ENCODE results near the gene LGALS3.

The LGALS3 gene

DNA sequence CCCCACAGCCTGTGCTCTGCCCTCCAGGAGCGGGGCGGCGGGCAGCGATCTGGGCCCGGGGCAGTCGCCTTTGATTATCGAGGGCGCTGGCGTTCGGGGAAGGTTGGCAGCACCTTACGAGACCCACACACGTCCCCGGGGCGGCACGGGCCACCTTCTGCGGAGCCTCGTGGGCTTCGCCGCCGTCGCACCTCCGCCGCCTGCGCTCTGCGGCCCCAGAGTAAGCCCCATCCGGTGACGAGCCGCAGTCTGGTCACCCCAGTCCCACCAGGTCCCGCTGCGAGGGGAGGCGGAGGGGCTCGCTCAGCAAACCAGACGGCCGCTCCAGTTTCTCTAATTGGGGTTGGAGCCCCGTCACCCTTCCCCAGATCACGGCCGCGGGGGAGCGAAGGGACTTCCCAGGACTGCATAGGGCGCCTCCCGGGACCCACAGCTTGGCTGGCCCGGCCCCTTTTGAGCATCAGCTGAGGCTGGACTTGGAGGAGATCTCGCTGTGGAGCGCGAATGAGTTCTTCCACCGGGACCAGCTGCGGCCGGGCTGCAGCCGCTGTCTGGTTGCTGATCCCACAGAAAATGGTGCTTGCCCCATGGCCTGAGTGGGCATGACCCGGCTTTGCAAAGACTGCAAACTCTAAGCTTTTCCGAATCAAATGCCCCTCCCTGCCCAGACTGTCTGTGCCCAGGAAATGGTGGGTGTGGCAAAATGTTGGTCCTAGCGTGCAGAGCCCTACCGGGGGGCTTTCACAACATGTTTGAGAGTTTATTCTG is 560 bp downstream of the LGALS3 start (continued):
- TF ChIP-seq REST (tag by site-specific recombination; IDR thresholded peaks at IDR 0.05) (no peak), MZF1 (tag by site-specific recombination; IDR thresholded peaks at IDR 0.05; ENCODE audit: borderline replicate concordance) (no peak), ZFP41 (tag by site-specific recombination; IDR thresholded peaks at IDR 0.05; ENCODE audit: borderline replicate concordance) (no peak), ZNF548 (tag by site-specific recombination; IDR thresholded peaks at IDR 0.05) (no peak), ZNF670 (tag by site-specific recombination; IDR thresholded peaks at IDR 0.05; ENCODE audit: low read depth) (no peak), FEZF1 (tag by site-specific recombination; IDR thresholded peaks at IDR 0.05) (no peak), YY2 (tag by site-specific recombination; IDR thresholded peaks at IDR 0.05) (no peak), ZNF214 (tag by site-specific recombination; IDR thresholded peaks at IDR 0.05; ENCODE audit: borderline replicate concordance) (no peak), ZNF341 (tag by site-specific recombination; IDR thresholded peaks at IDR 0.05; ENCODE audit: low read depth) (peak; percentile 53), ZNF335 (tag by site-specific recombination; conservative IDR thresholded peaks at IDR 0.05) (peak; percentile 74; the same call in 1 of the 2 replicates), ZEB2 (tag by site-specific recombination; IDR thresholded peaks at IDR 0.05) (no peak), ZNF639 (tag by site-specific recombination; IDR thresholded peaks at IDR 0.05) (no peak), EGR2 (tag by site-specific recombination; IDR thresholded peaks at IDR 0.05; ENCODE audit: low read depth) (peak; percentile 26; the same call in 1 of the 2 replicates), GLIS1 (tag by site-specific recombination; IDR thresholded peaks at IDR 0.05) (peak; percentile 62; the same call in 1 of the 2 replicates), ZNF76 (tag by site-specific recombination; IDR thresholded peaks at IDR 0.05; ENCODE audit: borderline replicate concordance, low read depth) (peak; percentile 36; the same call in 1 of the 2 replicates), TCF7L2 (IDR thresholded peaks at IDR 0.05; ENCODE audit: borderline replicate concordance, low read depth, low read length) (no peak), SETDB1 (IDR thresholded peaks at IDR 0.05; ENCODE audit: insufficient read length, low read length) (no peak)
- TF ChIP-seq, protein P1, sequence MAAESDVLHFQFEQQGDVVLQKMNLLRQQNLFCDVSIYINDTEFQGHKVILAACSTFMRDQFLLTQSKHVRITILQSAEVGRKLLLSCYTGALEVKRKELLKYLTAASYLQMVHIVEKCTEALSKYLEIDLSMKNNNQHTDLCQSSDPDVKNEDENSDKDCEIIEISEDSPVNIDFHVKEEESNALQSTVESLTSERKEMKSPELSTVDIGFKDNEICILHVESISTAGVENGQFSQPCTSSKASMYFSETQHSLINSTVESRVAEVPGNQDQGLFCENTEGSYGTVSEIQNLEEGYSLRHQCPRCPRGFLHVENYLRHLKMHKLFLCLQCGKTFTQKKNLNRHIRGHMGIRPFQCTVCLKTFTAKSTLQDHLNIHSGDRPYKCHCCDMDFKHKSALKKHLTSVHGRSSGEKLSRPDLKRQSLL (tag by site-specific recombination; IDR thresholded peaks at IDR 0.05), result no peak
- TF ChIP-seq, protein P2, sequence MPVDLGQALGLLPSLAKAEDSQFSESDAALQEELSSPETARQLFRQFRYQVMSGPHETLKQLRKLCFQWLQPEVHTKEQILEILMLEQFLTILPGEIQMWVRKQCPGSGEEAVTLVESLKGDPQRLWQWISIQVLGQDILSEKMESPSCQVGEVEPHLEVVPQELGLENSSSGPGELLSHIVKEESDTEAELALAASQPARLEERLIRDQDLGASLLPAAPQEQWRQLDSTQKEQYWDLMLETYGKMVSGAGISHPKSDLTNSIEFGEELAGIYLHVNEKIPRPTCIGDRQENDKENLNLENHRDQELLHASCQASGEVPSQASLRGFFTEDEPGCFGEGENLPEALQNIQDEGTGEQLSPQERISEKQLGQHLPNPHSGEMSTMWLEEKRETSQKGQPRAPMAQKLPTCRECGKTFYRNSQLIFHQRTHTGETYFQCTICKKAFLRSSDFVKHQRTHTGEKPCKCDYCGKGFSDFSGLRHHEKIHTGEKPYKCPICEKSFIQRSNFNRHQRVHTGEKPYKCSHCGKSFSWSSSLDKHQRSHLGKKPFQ (tag by site-specific recombination; IDR thresholded peaks at IDR 0.05), result no peak
- TF ChIP-seq, protein P3, sequence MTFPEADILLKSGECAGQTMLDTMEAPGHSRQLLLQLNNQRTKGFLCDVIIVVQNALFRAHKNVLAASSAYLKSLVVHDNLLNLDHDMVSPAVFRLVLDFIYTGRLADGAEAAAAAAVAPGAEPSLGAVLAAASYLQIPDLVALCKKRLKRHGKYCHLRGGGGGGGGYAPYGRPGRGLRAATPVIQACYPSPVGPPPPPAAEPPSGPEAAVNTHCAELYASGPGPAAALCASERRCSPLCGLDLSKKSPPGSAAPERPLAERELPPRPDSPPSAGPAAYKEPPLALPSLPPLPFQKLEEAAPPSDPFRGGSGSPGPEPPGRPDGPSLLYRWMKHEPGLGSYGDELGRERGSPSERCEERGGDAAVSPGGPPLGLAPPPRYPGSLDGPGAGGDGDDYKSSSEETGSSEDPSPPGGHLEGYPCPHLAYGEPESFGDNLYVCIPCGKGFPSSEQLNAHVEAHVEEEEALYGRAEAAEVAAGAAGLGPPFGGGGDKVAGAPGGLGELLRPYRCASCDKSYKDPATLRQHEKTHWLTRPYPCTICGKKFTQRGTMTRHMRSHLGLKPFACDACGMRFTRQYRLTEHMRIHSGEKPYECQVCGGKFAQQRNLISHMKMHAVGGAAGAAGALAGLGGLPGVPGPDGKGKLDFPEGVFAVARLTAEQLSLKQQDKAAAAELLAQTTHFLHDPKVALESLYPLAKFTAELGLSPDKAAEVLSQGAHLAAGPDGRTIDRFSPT (tag by site-specific recombination; IDR thresholded peaks at IDR 0.05), result peak; percentile 57
- TF ChIP-seq, protein P4, sequence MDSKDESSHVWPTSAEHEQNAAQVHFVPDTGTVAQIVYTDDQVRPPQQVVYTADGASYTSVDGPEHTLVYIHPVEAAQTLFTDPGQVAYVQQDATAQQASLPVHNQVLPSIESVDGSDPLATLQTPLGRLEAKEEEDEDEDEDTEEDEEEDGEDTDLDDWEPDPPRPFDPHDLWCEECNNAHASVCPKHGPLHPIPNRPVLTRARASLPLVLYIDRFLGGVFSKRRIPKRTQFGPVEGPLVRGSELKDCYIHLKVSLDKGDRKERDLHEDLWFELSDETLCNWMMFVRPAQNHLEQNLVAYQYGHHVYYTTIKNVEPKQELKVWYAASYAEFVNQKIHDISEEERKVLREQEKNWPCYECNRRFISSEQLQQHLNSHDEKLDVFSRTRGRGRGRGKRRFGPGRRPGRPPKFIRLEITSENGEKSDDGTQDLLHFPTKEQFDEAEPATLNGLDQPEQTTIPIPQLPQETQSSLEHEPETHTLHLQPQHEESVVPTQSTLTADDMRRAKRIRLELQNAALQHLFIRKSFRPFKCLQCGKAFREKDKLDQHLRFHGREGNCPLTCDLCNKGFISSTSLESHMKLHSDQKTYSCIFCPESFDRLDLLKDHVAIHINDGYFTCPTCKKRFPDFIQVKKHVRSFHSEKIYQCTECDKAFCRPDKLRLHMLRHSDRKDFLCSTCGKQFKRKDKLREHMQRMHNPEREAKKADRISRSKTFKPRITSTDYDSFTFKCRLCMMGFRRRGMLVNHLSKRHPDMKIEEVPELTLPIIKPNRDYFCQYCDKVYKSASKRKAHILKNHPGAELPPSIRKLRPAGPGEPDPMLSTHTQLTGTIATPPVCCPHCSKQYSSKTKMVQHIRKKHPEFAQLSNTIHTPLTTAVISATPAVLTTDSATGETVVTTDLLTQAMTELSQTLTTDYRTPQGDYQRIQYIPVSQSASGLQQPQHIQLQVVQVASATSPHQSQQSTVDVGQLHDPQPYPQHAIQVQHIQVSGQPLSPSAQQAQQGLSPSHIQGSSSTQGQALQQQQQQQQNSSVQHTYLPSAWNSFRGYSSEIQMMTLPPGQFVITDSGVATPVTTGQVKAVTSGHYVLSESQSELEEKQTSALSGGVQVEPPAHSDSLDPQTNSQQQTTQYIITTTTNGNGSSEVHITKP (tag by site-specific recombination; IDR thresholded peaks at IDR 0.05), result peak; percentile 29; the same call in 1 of the 2 replicates
- TF ChIP-seq, protein P5, sequence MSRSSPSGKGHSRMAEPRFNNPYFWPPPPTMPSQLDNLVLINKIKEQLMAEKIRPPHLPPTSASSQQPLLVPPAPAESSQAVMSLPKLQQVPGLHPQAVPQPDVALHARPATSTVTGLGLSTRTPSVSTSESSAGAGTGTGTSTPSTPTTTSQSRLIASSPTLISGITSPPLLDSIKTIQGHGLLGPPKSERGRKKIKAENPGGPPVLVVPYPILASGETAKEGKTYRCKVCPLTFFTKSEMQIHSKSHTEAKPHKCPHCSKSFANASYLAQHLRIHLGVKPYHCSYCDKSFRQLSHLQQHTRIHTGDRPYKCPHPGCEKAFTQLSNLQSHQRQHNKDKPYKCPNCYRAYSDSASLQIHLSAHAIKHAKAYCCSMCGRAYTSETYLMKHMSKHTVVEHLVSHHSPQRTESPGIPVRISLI (tag by site-specific recombination; IDR thresholded peaks at IDR 0.05), result no peak

All from HEK293 (cell line).